CD8-positive, alpha-beta memory T cell (primary cell): ENCODE results near the gene VAMP5. TPM values are rescaled to one million over a fixed set of nuclear protein-coding genes. Genes with fewer than 3 reads are reported as not detected.

Experiments used
- CTCF ChIA-PET: fragments of 350-600 bp; sonication (Branson Sonifier 250); formaldehyde crosslinking; loops from one replicate; lab custom pipeline; 2021; ENCODE audit warnings: antibody characterized with exemption; lab: Charles Lee
- POLR2A ChIA-PET: fragments of 350-600 bp; sonication (Branson Sonifier 250); formaldehyde crosslinking; loops from one replicate; lab custom pipeline; 2021; ENCODE audit warnings: antibody characterized with exemption; lab: Charles Lee
- DNase-seq, 5 donors: peaks; one replicate each; pipeline versions ENCODE4 v3.0.0 to v3.0.0-alpha.2; 2020 to 2022; ENCODE audit warnings: mixed read lengths in 1 of 5
- H3K27ac ChIP-seq: one replicate; pipeline ENCODE4 v1.7.0; 2013; ENCODE audit warnings: low read depth, mild to moderate bottlenecking, low read length, moderate library complexity
- H3K27me3 ChIP-seq: 2 replicates; pipeline ENCODE4 v1.7.0; 2013; ENCODE audit warnings: low read length, mild to moderate bottlenecking; ENCODE audit not compliant: insufficient read depth, poor library complexity, severe bottlenecking
- H3K36me3 ChIP-seq: 2 replicates; pipeline ENCODE4 v1.7.0; 2013; ENCODE audit warnings: mild to moderate bottlenecking, low read length, moderate library complexity; ENCODE audit not compliant: insufficient read depth
- H3K4me1 ChIP-seq: 2 replicates; pipeline ENCODE4 v1.7.0; 2013; ENCODE audit warnings: mild to moderate bottlenecking, low read length, moderate library complexity; ENCODE audit not compliant: insufficient read depth
- H3K4me3 ChIP-seq: 2 replicates; pipeline ENCODE4 v1.7.0; 2013; ENCODE audit warnings: mild to moderate bottlenecking, low read length
- H3K9me3 ChIP-seq: 2 replicates; pipeline ENCODE4 v1.7.0; 2013; ENCODE audit warnings: mild to moderate bottlenecking, low read length
- H3K27ac Mint-ChIP-seq, 8 donors: one replicate each; pipeline ENCODE4 v1.8.0; 2020 to 2021; ENCODE audit warnings: mixed read lengths in 8 of 8, mild to moderate bottlenecking in 6 of 8, inconsistent platforms in 3 of 8, moderate library complexity in 3 of 8
- H3K27me3 Mint-ChIP-seq, 2 donors: one replicate each; pipeline ENCODE4 v1.8.0; 2020 to 2021; ENCODE audit warnings: mixed read lengths in 2 of 2, mild to moderate bottlenecking in 1 of 2, moderate library complexity in 1 of 2
- H3K36me3 Mint-ChIP-seq, 3 donors: one replicate each; pipeline ENCODE4 v1.8.0; 2020 to 2021; ENCODE audit warnings: mixed read lengths in 3 of 3, inconsistent platforms in 1 of 3, mild to moderate bottlenecking in 1 of 3
- H3K4me1 Mint-ChIP-seq, 3 donors: one replicate each; pipeline ENCODE4 v1.8.0; 2020 to 2021; ENCODE audit warnings: mixed read lengths in 3 of 3, inconsistent platforms in 1 of 3, mild to moderate bottlenecking in 1 of 3
- H3K4me3 Mint-ChIP-seq, 7 donors: one replicate each; pipeline ENCODE4 v1.8.0; 2020 to 2021; ENCODE audit warnings: mixed read lengths in 7 of 7, mild to moderate bottlenecking in 6 of 7, moderate library complexity in 4 of 7, inconsistent platforms in 2 of 7
- H3K9me3 Mint-ChIP-seq, 5 donors: one replicate each; pipeline ENCODE4 v1.8.0; 2020 to 2022; ENCODE audit warnings: mixed read lengths in 5 of 5, mild to moderate bottlenecking in 3 of 5, moderate library complexity in 2 of 5, inconsistent platforms in 1 of 5
- polyA plus RNA-seq: library from polyadenylated mRNA; unstranded; fragments of 300-500 nt; fragmentation: Illumina TruSeq; gene quantifications from one replicate; pipeline ENCODE4 v1.2.3, GENCODE V29; 2021
- total RNA-seq, 2 experiments: library from RNA; stranded (reverse); gene quantifications; one replicate each; pipeline ENCODE4 v1.2.3, GENCODE V29; 2021

Gene VAMP5
- total and polyA plus RNA-seq, 3 experiments from 2014 or later = 26.4 to 151 (median 28.0) TPM

DNA sequence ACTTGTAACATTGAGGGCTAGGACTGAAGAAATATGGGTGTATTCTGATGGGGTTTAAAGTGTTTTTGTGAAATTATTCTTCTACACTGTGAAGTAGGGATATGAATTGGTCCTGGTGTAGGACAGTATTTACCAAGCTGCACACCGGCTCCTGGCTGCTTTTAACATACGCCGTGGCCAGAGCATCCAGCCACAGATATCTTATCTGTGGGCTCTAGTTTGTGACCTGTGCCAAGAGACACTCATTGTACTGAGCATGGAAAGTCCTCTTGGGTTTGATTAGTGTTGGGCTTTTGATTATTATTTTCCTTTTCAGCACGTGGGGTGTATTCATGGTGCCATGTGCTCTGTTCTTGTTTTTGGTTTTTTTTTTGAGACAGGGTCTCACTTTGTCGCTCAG, 39.8 kb downstream of the VAMP5 start:
- Mint-ChIP-seq H3K36me3 (peaks cover 3 to 81% (median 26%) of the 10 kb centered on the region in 3 donors), H3K27me3 (peaks cover 0 to 1% of the 10 kb centered on the region in 2 donors), H3K27ac (peak overlapping the region in 1 of 8 donors; percentile 29), H3K4me1 (peaks cover 8 to 23% (median 22%) of the 10 kb centered on the region in 3 donors), H3K9me3 (no peaks in the 10 kb centered on the region), H3K4me3 (no peak overlapping the region)
- no peak for DNase-seq
- ChIA-PET POLR2A (no interaction called here), CTCF (no interaction called here)
- Histone ChIP-seq H3K4me1 (no peaks in the 10 kb centered on the region), H3K27me3 (no peaks in the 10 kb centered on the region), H3K4me3 (no peak overlapping the region), H3K9me3 (no peaks in the 10 kb centered on the region), H3K27ac (no peak overlapping the region), H3K36me3 (peaks cover 52% of the 10 kb centered on the region)

DNA sequence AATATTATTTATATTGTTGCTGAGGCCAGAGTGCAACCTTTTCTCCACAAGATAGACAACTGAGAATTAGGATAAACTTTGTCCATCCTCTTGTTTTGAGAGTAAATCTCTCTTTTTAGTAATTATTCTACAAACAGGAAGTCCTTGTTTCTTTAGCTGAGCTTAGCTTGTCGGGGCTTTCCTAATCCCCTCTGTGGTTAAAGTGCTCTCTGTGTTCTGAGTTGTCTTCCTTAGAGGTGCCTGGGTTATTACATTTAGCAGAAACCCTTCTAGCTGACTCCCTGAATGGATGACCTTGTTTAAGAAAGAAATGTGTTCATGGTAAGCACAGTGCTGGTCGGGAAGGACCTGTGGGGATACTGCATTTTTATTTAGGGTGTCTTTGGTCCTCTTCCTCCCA, 44.4 kb downstream of the VAMP5 start:
- Mint-ChIP-seq H3K4me3 (peak overlapping the region in 1 of 7 donors; percentile 56), H3K9me3 (no peaks in the 10 kb centered on the region), H3K36me3 (peaks cover 3 to 93% (median 28%) of the 10 kb centered on the region in 3 donors), H3K27ac (peak overlapping the region in 5 of 8 donors; percentile 23 to 51 (median 40)), H3K27me3 (peaks cover 0 to 1% of the 10 kb centered on the region in 2 donors), H3K4me1 (peaks cover 6 to 25% (median 20%) of the 10 kb centered on the region in 3 donors)
- Histone ChIP-seq H3K9me3 (no peaks in the 10 kb centered on the region), H3K27me3 (no peaks in the 10 kb centered on the region), H3K4me1 (no peaks in the 10 kb centered on the region), H3K4me3 (no peak overlapping the region), H3K36me3 (peaks cover 50% of the 10 kb centered on the region), H3K27ac (no peak overlapping the region)
- no peak for DNase-seq
- ChIA-PET CTCF (interaction anchor here (3.7 kb wide), 1 partner anchor 9 kb away, joined by 20 read pairs; no protein-coding TSS in a partner anchor), POLR2A (interaction anchor here (0.7 to 1.1 kb wide), 3 partner anchors 11 to 90 kb away, joined by 3 to 6 read pairs (median 3); no protein-coding TSS in a partner anchor)

DNA sequence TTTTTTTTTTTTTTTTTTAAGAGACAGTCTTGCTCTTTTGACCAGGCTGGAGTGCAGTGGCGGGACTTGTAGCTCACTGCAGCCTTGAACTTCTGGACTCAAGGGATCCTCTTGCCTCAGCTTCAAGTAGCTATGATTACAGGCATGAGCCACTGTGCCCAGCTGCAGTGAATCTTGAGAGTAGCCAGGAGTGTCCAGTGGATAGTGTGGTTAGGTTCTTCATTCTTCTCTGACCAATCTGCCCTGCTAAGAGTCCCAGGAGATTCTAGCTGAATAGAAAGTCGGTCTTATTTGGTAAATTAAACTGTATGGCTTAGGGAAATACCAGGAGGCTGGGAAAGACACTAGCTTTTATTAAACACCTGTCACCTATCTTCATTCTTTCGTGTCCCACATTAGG, 47.1 kb downstream of the VAMP5 start:
- H3K27ac ChIP-seq = no peak overlapping the region
- H3K27me3 ChIP-seq = no peaks in the 10 kb centered on the region
- H3K9me3 ChIP-seq = no peaks in the 10 kb centered on the region
- peaks cover 43% of the 10 kb centered on the region for H3K36me3 ChIP-seq
- Mint-ChIP-seq H3K36me3 (peaks cover 3 to 89% (median 26%) of the 10 kb centered on the region in 3 donors), H3K27me3 (no peaks in the 10 kb centered on the region), H3K4me3 (no peak overlapping the region), H3K9me3 (no peaks in the 10 kb centered on the region), H3K4me1 (peaks cover 17 to 40% (median 33%) of the 10 kb centered on the region in 3 donors), H3K27ac (no peak overlapping the region)
- DNase-seq = no peak
- H3K4me1 ChIP-seq = no peaks in the 10 kb centered on the region
- CTCF ChIA-PET = interaction anchor here (0.6 kb wide), 1 partner anchor 14 kb away, joined by 3 read pairs; no protein-coding TSS in a partner anchor
- POLR2A ChIA-PET = no interaction called here
- no peak overlapping the region for H3K4me3 ChIP-seq

DNA sequence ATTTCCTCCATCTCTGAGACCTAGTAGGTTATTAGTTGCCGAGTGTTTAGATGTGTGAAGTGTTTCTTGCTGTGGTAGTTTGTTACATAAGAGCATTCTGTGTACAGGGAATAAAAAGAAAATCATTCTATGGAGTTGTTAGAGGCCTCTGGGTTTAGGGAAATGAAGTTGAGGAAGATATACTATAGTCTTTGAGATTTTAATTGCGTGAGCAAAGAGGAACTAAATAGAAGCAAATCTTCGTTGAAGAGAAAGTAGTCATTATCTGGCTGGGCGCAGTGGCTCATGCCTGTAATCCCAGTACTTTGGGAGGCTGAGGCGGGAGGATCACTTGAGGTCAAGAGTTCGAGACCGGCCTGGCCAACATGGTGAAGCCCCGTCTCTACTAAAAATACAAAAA, 50.8 kb downstream of the VAMP5 start:
- H3K27me3 Mint-ChIP-seq = no peaks in the 10 kb centered on the region
- DNase-seq = no peak
- CTCF ChIA-PET = interaction anchor here (3.1 to 3.2 kb wide), 2 partner anchors 14 to 39 kb away, joined by 16 to 27 read pairs; partner anchors contain the start of gene RNF181
- no peak overlapping the region for H3K4me3 Mint-ChIP-seq
- Histone ChIP-seq H3K4me1 (no peaks in the 10 kb centered on the region), H3K27me3 (no peaks in the 10 kb centered on the region), H3K4me3 (no peak overlapping the region), H3K27ac (no peak overlapping the region), H3K9me3 (no peaks in the 10 kb centered on the region), H3K36me3 (peaks cover 55% of the 10 kb centered on the region)
- H3K9me3 Mint-ChIP-seq = no peaks in the 10 kb centered on the region
- H3K27ac Mint-ChIP-seq = peak overlapping the region in 3 of 8 donors; percentile 21 to 73 (median 56)
- peaks cover 8 to 88% (median 36%) of the 10 kb centered on the region in 3 donors for H3K36me3 Mint-ChIP-seq
- POLR2A ChIA-PET = no interaction called here
- peaks cover 20 to 30% (median 27%) of the 10 kb centered on the region in 3 donors for H3K4me1 Mint-ChIP-seq

DNA sequence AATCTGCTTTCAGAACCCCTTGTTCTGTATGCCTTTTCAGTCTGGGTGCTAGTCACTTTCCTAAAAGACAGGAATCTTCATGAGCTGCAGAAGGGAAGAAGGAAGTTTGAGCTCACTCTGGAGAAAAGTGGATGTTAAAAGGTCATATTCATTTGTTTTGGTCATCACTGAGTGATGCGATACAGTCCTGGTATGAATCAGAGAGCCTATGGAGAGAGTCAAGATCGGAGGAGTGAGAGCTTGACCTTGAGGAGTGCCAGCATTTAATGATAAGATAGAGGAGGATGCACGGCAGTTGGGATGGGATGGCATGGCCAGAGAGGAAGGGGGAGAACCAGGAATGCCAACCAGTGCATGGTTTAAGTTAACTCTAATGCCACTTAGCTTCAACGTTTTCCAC, 51.4 kb downstream of the VAMP5 start:
- no peaks in the 10 kb centered on the region for H3K4me1 ChIP-seq
- H3K27me3 ChIP-seq = no peaks in the 10 kb centered on the region
- H3K4me3 ChIP-seq = no peak overlapping the region
- no peaks in the 10 kb centered on the region for H3K27me3 Mint-ChIP-seq
- no peak overlapping the region for H3K27ac ChIP-seq
- H3K36me3 ChIP-seq = peaks cover 56% of the 10 kb centered on the region
- DNase-seq = no peak
- no peaks in the 10 kb centered on the region for H3K9me3 Mint-ChIP-seq
- H3K9me3 ChIP-seq = no peaks in the 10 kb centered on the region
- peaks cover 20 to 27% (median 26%) of the 10 kb centered on the region in 3 donors for H3K4me1 Mint-ChIP-seq
- peaks cover 8 to 88% (median 33%) of the 10 kb centered on the region in 3 donors for H3K36me3 Mint-ChIP-seq
- ChIA-PET CTCF (interaction anchor here (0.6 to 3.6 kb wide), 6 partner anchors 15 to 71 kb away, joined by 3 to 30 read pairs (median 16); partner anchors contain the start of gene RNF181), POLR2A (no interaction called here)
- peak overlapping the region in 3 of 8 donors; percentile 3 to 84 (median 27) for H3K27ac Mint-ChIP-seq
- no peak overlapping the region for H3K4me3 Mint-ChIP-seq

DNA sequence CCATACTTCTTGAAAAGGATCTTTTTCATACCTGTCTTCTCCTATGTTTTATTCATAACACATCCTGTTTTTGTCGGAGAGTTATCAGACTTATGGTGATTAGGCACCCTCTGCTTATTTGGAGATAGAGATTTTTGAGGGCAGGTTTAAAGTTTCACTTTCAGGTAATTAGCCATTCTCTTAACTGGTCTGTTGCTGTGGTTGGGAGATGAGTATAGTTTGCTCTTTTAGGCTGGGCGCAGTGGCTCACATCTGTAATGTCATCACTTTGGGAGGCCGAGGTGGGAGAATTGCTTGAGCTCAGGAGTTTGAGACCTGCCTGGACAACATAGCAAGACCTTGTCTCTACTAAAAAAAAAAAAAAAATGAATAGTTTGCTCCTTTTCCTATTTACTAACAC, 58.5 kb downstream of the VAMP5 start:
- no peak for DNase-seq
- H3K36me3 ChIP-seq = peaks cover 73% of the 10 kb centered on the region
- no peaks in the 10 kb centered on the region for H3K9me3 ChIP-seq
- Mint-ChIP-seq H3K4me3 (no peak overlapping the region), H3K36me3 (peaks cover 19 to 95% (median 26%) of the 10 kb centered on the region in 3 donors), H3K27ac (peak overlapping the region in 4 of 8 donors; percentile 15 to 89 (median 58)), H3K9me3 (no peaks in the 10 kb centered on the region), H3K27me3 (no peaks in the 10 kb centered on the region), H3K4me1 (peaks cover 1 to 12% (median 10%) of the 10 kb centered on the region in 3 donors)
- H3K4me3 ChIP-seq = no peak overlapping the region
- no peaks in the 10 kb centered on the region for H3K4me1 ChIP-seq
- POLR2A ChIA-PET = no interaction called here
- no peaks in the 10 kb centered on the region for H3K27me3 ChIP-seq
- CTCF ChIA-PET = no interaction called here
- H3K27ac ChIP-seq = no peak overlapping the region

Other genes with a start within 250 kb of the VAMP5 start
- 10 to 100 TPM; 33.4 to 36.0 TPM for gene RETSAT, start 229.9 kb upstream of the VAMP5 start, total RNA-seq
- 23.7 TPM for gene RETSAT, start 229.9 kb upstream of the VAMP5 start, polyA plus RNA-seq
- 10 to 100 TPM; 13.6 to 14.4 TPM for gene ELMOD3, start 229.7 kb upstream of the VAMP5 start, total RNA-seq
- 12.2 TPM for gene ELMOD3, start 229.7 kb upstream of the VAMP5 start, polyA plus RNA-seq
- gene CAPG, start 174.1 kb upstream of the VAMP5 start, total RNA-seq = 10 to 100 TPM; 22.3 to 22.8 TPM
- gene CAPG, start 174.1 kb upstream of the VAMP5 start, polyA plus RNA-seq = 36.0 TPM
- gene SH2D6, start 165.7 kb upstream of the VAMP5 start, total RNA-seq = 1 to 10 TPM in 1 of 2 experiments, under 1 TPM in 1; 0.63 to 1.4 TPM
- gene SH2D6, start 165.7 kb upstream of the VAMP5 start, polyA plus RNA-seq = not detected
- gene MAT2A, start 45.3 kb upstream of the VAMP5 start, total RNA-seq = 100 to 1,000 TPM; 371 to 376 TPM
- gene MAT2A, start 45.3 kb upstream of the VAMP5 start, polyA plus RNA-seq = 121 TPM
- 10 to 100 TPM; 22.3 to 23.3 TPM for gene GGCX, start 22.9 kb upstream of the VAMP5 start, total RNA-seq
- 15.7 TPM for gene GGCX, start 22.9 kb upstream of the VAMP5 start, polyA plus RNA-seq
- 10 to 100 TPM; 94.4 to 95.4 TPM for gene VAMP8, start 6.8 kb upstream of the VAMP5 start, total RNA-seq
- 355 TPM for gene VAMP8, start 6.8 kb upstream of the VAMP5 start, polyA plus RNA-seq
- gene RNF181, start 11.3 kb downstream of the VAMP5 start, total RNA-seq = 10 to 100 TPM; 88.2 to 95.1 TPM
- 181 TPM for gene RNF181, start 11.3 kb downstream of the VAMP5 start, polyA plus RNA-seq
- gene TMEM150A, start 18.3 kb downstream of the VAMP5 start, total RNA-seq = 1 to 10 TPM; 6.3 to 7.6 TPM
- gene TMEM150A, start 18.3 kb downstream of the VAMP5 start, polyA plus RNA-seq = 13.2 TPM
- 10 to 100 TPM; 26.7 to 27.3 TPM for gene C2orf68, start 27.6 kb downstream of the VAMP5 start, total RNA-seq
- 17.9 TPM for gene C2orf68, start 27.6 kb downstream of the VAMP5 start, polyA plus RNA-seq
- gene USP39, start 31.8 kb downstream of the VAMP5 start, total RNA-seq = 100 to 1,000 TPM; 105 to 108 TPM
- gene USP39, start 31.8 kb downstream of the VAMP5 start, polyA plus RNA-seq = 66.1 TPM
- not detected for gene SFTPB, start 83.8 kb downstream of the VAMP5 start, total RNA-seq
- not detected for gene SFTPB, start 83.8 kb downstream of the VAMP5 start, polyA plus RNA-seq
- gene GNLY, start 109.9 kb downstream of the VAMP5 start, total RNA-seq = 1 to 10 TPM; 7.7 to 9.0 TPM
- 953 TPM for gene GNLY, start 109.9 kb downstream of the VAMP5 start, polyA plus RNA-seq
- gene ATOH8, start 169.6 kb downstream of the VAMP5 start, total RNA-seq = not detected
- gene ATOH8, start 169.6 kb downstream of the VAMP5 start, polyA plus RNA-seq = not detected